ENCODE measurements around the gene ZNF530. TPM values are rescaled to one million over a fixed set of nuclear protein-coding genes. Genes with fewer than 3 reads are reported as not detected.

ZNF530 gene
- 8.6 and 8.8 TPM in 2 replicates for total RNA-seq (2022)
- Bru-seq, nascent RNA: percentile 65 among the genes with signal in this experiment
- BruChase-seq, experiment 1, labeled RNA remaining after a 2-hour chase: percentile 72 among the genes with signal in this experiment
- BruChase-seq, experiment 2, labeled RNA remaining after a 6-hour chase: percentile 55 among the genes with signal in this experiment
- long read RNA-seq, partial matches to known transcripts: 1 of 5 reads
- long read RNA-seq, other reads (novel, unspliced or antisense): 0 of 5 reads

- H3K27me3 ChIP-seq (replicated peaks; ENCODE audit: control insufficient read depth, insufficient read depth, low read length): no peaks in the 10 kb centered on the region
- peak within 1 kb of the TSS; percentile 19 for H3K27ac Mint-ChIP-seq (ENCODE audit: unreplicated experiment)
- DNase-seq: peak; percentile 88 to 92
- TF ChIP-seq, protein P1, sequence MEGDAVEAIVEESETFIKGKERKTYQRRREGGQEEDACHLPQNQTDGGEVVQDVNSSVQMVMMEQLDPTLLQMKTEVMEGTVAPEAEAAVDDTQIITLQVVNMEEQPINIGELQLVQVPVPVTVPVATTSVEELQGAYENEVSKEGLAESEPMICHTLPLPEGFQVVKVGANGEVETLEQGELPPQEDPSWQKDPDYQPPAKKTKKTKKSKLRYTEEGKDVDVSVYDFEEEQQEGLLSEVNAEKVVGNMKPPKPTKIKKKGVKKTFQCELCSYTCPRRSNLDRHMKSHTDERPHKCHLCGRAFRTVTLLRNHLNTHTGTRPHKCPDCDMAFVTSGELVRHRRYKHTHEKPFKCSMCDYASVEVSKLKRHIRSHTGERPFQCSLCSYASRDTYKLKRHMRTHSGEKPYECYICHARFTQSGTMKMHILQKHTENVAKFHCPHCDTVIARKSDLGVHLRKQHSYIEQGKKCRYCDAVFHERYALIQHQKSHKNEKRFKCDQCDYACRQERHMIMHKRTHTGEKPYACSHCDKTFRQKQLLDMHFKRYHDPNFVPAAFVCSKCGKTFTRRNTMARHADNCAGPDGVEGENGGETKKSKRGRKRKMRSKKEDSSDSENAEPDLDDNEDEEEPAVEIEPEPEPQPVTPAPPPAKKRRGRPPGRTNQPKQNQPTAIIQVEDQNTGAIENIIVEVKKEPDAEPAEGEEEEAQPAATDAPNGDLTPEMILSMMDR (IDR thresholded peaks at IDR 0.05; ENCODE audit: insufficient read depth in 1 of 2, low read depth in 1 of 2, low read length in 1 of 2, severe bottlenecking in 1 of 2, unreplicated experiment in 1 of 2): peak in 1 of 2 experiments; percentile 1
- POLR2A ChIA-PET: no interaction called here
- H3K36me3 ChIP-seq (ENCODE audit: control insufficient read depth, insufficient read depth, low read length): no peaks in the 10 kb centered on the region
- CTCF ChIA-PET: interaction anchor here (1.3 kb wide), 1 partner anchor 33 kb away, joined by 5 read pairs; the partner anchor contains the start of gene ZNF211
- no TSS peak for BruUV-seq (replicated peaks)
- H3K4me3 ChIP-seq (ENCODE audit: low read depth, low read length): peak within 1 kb of the TSS; percentile 83
- peaks cover 9% of the 10 kb centered on the region for H3K36me3 Mint-ChIP-seq (ENCODE audit: insufficient read depth, unreplicated experiment)
- no peaks in the 10 kb centered on the region for H3K4me1 Mint-ChIP-seq (ENCODE audit: low read depth, unreplicated experiment)
- peaks cover 31% of the 10 kb centered on the region for H3K9me3 Mint-ChIP-seq (ENCODE audit: unreplicated experiment)
- 0 out of 2 replicates have a peak, but pooled peaks cover 10% of the 10 kb centered on the region for H3K9me3 ChIP-seq
- H3K4me1 ChIP-seq: no peaks in the 10 kb centered on the region; the same call in 1 of the 2 replicates
- H3K4me3 Mint-ChIP-seq (ENCODE audit: unreplicated experiment): peak within 1 kb of the TSS; percentile 77
- intact Hi-C loops (cut with micrococcal nuclease; ENCODE audit: unreplicated experiment): loop anchor here (1.0 kb wide), 2 partner anchors 22 to 33 kb away; partner anchors contain the start of genes ZNF211 and ZNF416
- H3K27me3 Mint-ChIP-seq (ENCODE audit: insufficient read depth, unreplicated experiment): peaks cover 4% of the 10 kb centered on the region
These were observed at the start of gene ZNF530 for GRCh38 chr19:57599761-57600383. TSS of gene ZNF530 (plus strand) at chr19:57599885. CDS start at chr19:57604346, 4,461 bp downstream.

DNA sequence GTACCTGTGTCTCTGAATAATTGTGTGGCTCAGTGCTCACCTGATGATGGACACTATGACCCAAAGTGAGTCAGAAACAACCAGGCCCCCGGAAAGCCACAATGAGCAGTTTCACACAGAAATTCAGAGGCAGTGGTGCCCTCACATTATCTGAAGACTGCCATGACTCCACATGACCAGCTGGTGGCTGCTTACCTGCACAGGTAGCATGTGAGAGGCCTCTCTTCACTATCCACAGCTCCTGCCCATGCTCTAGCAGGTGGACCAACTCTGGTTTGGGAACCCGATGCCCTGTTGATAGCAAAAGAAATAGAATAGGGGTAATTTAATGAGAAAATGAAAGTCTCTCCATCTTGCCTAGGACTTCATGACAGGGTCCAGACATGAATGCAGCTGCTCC, 47.3 kb upstream of the ZNF530 start:
- Histone ChIP-seq H3K27me3 (replicated peaks; ENCODE audit: control insufficient read depth, insufficient read depth, low read length) (no peaks in the 10 kb centered on the region), H3K4me1 (no peaks in the 10 kb centered on the region), H3K36me3 (ENCODE audit: control insufficient read depth, insufficient read depth, low read length) (peaks cover 21% of the 10 kb centered on the region), H3K4me3 (ENCODE audit: low read depth, low read length) (no peak overlapping the region), H3K9me3 (peaks cover 27% of the 10 kb centered on the region)
- CTCF ChIA-PET: no interaction called here
- Mint-ChIP-seq H3K9me3 (ENCODE audit: unreplicated experiment) (peaks cover 48% of the 10 kb centered on the region), H3K4me1 (ENCODE audit: low read depth, unreplicated experiment) (no peaks in the 10 kb centered on the region), H3K36me3 (ENCODE audit: insufficient read depth, unreplicated experiment) (peaks cover 76% of the 10 kb centered on the region), H3K4me3 (ENCODE audit: unreplicated experiment) (no peak overlapping the region), H3K27ac (ENCODE audit: unreplicated experiment) (no peak overlapping the region), H3K27me3 (ENCODE audit: insufficient read depth, unreplicated experiment) (no peaks in the 10 kb centered on the region)
- no TSS peak for BruUV-seq (replicated peaks)
- no peak for DNase-seq
- TF ChIP-seq, protein P1 (IDR thresholded peaks at IDR 0.05; ENCODE audit: insufficient read depth in 1 of 2, low read depth in 1 of 2, low read length in 1 of 2, severe bottlenecking in 1 of 2, unreplicated experiment in 1 of 2): no peak
- intact Hi-C loops (cut with micrococcal nuclease; ENCODE audit: unreplicated experiment): no loop called here
- POLR2A ChIA-PET: no interaction called here

- no peak overlapping the region for H3K27ac Mint-ChIP-seq (ENCODE audit: unreplicated experiment)
- ChIA-PET POLR2A (interaction anchor here (0.6 kb wide), 1 partner anchor 257 kb away, joined by 11 read pairs; no protein-coding TSS in a partner anchor), CTCF (no interaction called here)
- no TSS peak for BruUV-seq (replicated peaks)
- Histone ChIP-seq H3K4me3 (ENCODE audit: low read depth, low read length) (no peak overlapping the region), H3K9me3 (peaks cover 32% of the 10 kb centered on the region), H3K4me1 (no peaks in the 10 kb centered on the region), H3K27me3 (replicated peaks; ENCODE audit: control insufficient read depth, insufficient read depth, low read length) (no peaks in the 10 kb centered on the region), H3K36me3 (ENCODE audit: control insufficient read depth, insufficient read depth, low read length) (peaks cover 11% of the 10 kb centered on the region)
- intact Hi-C loops (cut with micrococcal nuclease; ENCODE audit: unreplicated experiment): loop anchor here (2.0 kb wide), 1 partner anchor 359 kb away; the partner anchor contains the start of gene ZNF417
- peaks cover 34% of the 10 kb centered on the region for H3K9me3 Mint-ChIP-seq (ENCODE audit: unreplicated experiment)
- H3K4me3 Mint-ChIP-seq (ENCODE audit: unreplicated experiment): no peak overlapping the region
- H3K27me3 Mint-ChIP-seq (ENCODE audit: insufficient read depth, unreplicated experiment): no peaks in the 10 kb centered on the region
- no peak for DNase-seq
- H3K4me1 Mint-ChIP-seq (ENCODE audit: low read depth, unreplicated experiment): peaks cover 11% of the 10 kb centered on the region
- TF ChIP-seq, protein P1 (IDR thresholded peaks at IDR 0.05; ENCODE audit: insufficient read depth in 1 of 2, low read depth in 1 of 2, low read length in 1 of 2, severe bottlenecking in 1 of 2, unreplicated experiment in 1 of 2): no peak
- peaks cover 44% of the 10 kb centered on the region for H3K36me3 Mint-ChIP-seq (ENCODE audit: insufficient read depth, unreplicated experiment)
These were observed 42.0 kb upstream of the ZNF530 start for GRCh38 chr19:57557659-57558058.

Measured in Caco-2 (cell line).